IMR-90 (cell line): ENCODE measurements around the gene EGLN3. TPM values are rescaled to one million over a fixed set of nuclear protein-coding genes. Genes with fewer than 3 reads are reported as not detected.

Experiments used
- ATAC-seq: fragments of 200-7000 bp; cut with Tn5 transposase; 2 replicates; pipeline ENCODE4 v1.9.1; 2020; ENCODE audit warnings: low read depth, mild to moderate bottlenecking, moderate library complexity
- BruUV-seq: library from RNA; stranded (reverse); fragments of 400-500 nt; replicated peaks from 2 replicates; lab custom pipeline; 2021; lab: Mats Ljungman, UMichigan
- CTCF ChIA-PET: fragments of 300-600 bp; formaldehyde crosslinking; extraction: SDS; loops from one replicate; lab custom pipeline; 2021; ENCODE audit warnings: antibody characterized with exemption; lab: Yijun Ruan, JAX
- POLR2A ChIA-PET: fragments of 300-600 bp; sonication (Branson Sonifier 250); formaldehyde crosslinking; loops from one replicate; lab custom pipeline; 2022; ENCODE audit warnings: antibody characterized with exemption; ENCODE audit not compliant: unreplicated experiment; lab: Charles Lee
- DNase-seq: peaks from one replicate; pipeline ENCODE4 v3.0.0; 2013
- H2AFZ ChIP-seq: replicated peaks from 2 replicates; pipeline ENCODE3; 2013; ENCODE audit warnings: low read length, mild to moderate bottlenecking; ENCODE audit not compliant: poor library complexity
- H2AK5ac ChIP-seq: 2 replicates; pipeline ENCODE4 v1.6.1; 2013; ENCODE audit warnings: low read depth, low read length, inconsistent platforms
- H2AK9ac ChIP-seq: replicated peaks from 2 replicates; pipeline ENCODE3; 2013; ENCODE audit warnings: mild to moderate bottlenecking, low read depth, low read length, moderate library complexity; ENCODE audit not compliant: poor library complexity
- H2BK120ac ChIP-seq: 2 replicates; pipeline ENCODE4 v1.6.1; 2013; ENCODE audit warnings: low read depth, low read length, inconsistent platforms
- H2BK15ac ChIP-seq: 3 replicates; pipeline ENCODE4 v1.6.1; 2013; ENCODE audit warnings: low read depth, low read length, inconsistent platforms
- H2BK20ac ChIP-seq: 2 replicates; pipeline ENCODE4 v1.6.1; 2013; ENCODE audit warnings: low read depth, mild to moderate bottlenecking, inconsistent platforms, low read length, moderate library complexity
- H2BK5ac ChIP-seq: 2 replicates; pipeline ENCODE4 v1.6.1; 2013; ENCODE audit warnings: mild to moderate bottlenecking, low read depth, low read length, inconsistent platforms; ENCODE audit not compliant: poor library complexity, severe bottlenecking
- H3K14ac ChIP-seq: replicated peaks from 2 replicates; pipeline ENCODE4 v1.6.1; 2013; ENCODE audit warnings: low read depth, low read length, inconsistent platforms
- H3K18ac ChIP-seq: 2 replicates; pipeline ENCODE4 v1.6.1; 2013; ENCODE audit warnings: low read depth, low read length, control low read depth
- H3K23ac ChIP-seq: 2 replicates; pipeline ENCODE4 v1.6.1; 2013; ENCODE audit warnings: low read depth, low read length, inconsistent platforms
- H3K27ac ChIP-seq: 2 replicates; pipeline ENCODE4 v1.5.1; 2013; ENCODE audit warnings: mild to moderate bottlenecking, control low read depth, low read length; ENCODE audit not compliant: insufficient read depth
- H3K27me3 ChIP-seq: 2 replicates; pipeline ENCODE4 v1.6.1; 2013; ENCODE audit warnings: low read length; ENCODE audit not compliant: control insufficient read depth, insufficient read depth
- H3K36me3 ChIP-seq: 2 replicates; pipeline ENCODE4 v1.6.1; 2013; ENCODE audit warnings: low read length, mixed read lengths; ENCODE audit not compliant: control insufficient read depth, insufficient read depth
- H3K4ac ChIP-seq: 2 replicates; pipeline ENCODE4 v1.6.1; 2013; ENCODE audit warnings: low read depth, low read length, inconsistent platforms
- H3K4me1 ChIP-seq: 2 replicates; pipeline ENCODE4 v1.6.1; 2013; ENCODE audit warnings: low read length, mixed read lengths; ENCODE audit not compliant: control insufficient read depth, insufficient read depth
- H3K4me2 ChIP-seq: 2 replicates; pipeline ENCODE4 v1.6.1; 2013; ENCODE audit warnings: low read depth, mild to moderate bottlenecking, control low read depth, low read length, moderate library complexity
- H3K4me3 ChIP-seq: 2 replicates; pipeline ENCODE4 v1.5.1; 2013; ENCODE audit warnings: low read depth, mild to moderate bottlenecking, control low read depth, low read length, moderate library complexity; ENCODE audit not compliant: insufficient read depth
- H3K56ac ChIP-seq: 2 replicates; pipeline ENCODE4 v1.6.1; 2013; ENCODE audit warnings: low read length, inconsistent platforms; ENCODE audit not compliant: insufficient read depth; ENCODE audit errors: extremely low read depth
- H3K79me1 ChIP-seq, 2 experiments: 2 replicates each; pipeline ENCODE4 v1.6.1; 2013; ENCODE audit warnings: low read length in 2 of 2, inconsistent platforms in 1 of 2, low read depth in 1 of 2
- H3K9ac ChIP-seq: 2 replicates; pipeline ENCODE4 v1.6.1; 2013; ENCODE audit warnings: low read depth, low read length, control low read depth
- H3K9me1 ChIP-seq: 2 replicates; pipeline ENCODE4 v1.6.1; 2013; ENCODE audit warnings: low read length, inconsistent platforms; ENCODE audit not compliant: insufficient read depth
- H3K9me3 ChIP-seq: 2 replicates; pipeline ENCODE4 v1.6.1; 2013; ENCODE audit warnings: low read length; ENCODE audit not compliant: control insufficient read depth, insufficient read depth
- H4K20me1 ChIP-seq: 2 replicates; pipeline ENCODE4 v1.6.1; 2013; ENCODE audit warnings: low read length, inconsistent platforms; ENCODE audit not compliant: insufficient read depth
- H4K5ac ChIP-seq: 2 replicates; pipeline ENCODE4 v1.6.1; 2013; ENCODE audit warnings: mild to moderate bottlenecking, low read depth, low read length, control low read depth
- H4K8ac ChIP-seq, 2 experiments: 2 replicates each; pipeline ENCODE4 v1.6.1; 2013; ENCODE audit warnings: low read depth in 2 of 2, low read length in 2 of 2, control low read depth in 1 of 2, inconsistent platforms in 1 of 2
- H4K91ac ChIP-seq: 2 replicates; pipeline ENCODE4 v1.6.1; 2013; ENCODE audit warnings: low read depth, low read length, inconsistent platforms; ENCODE audit not compliant: insufficient read depth
- CEBPB ChIP-seq: IDR thresholded peaks from 2 replicates; pipeline ENCODE4 v1.6.1; 2012; ENCODE audit warnings: low read depth, low read length, improper control_type of control experiment
- CTCF ChIP-seq: conservative IDR thresholded peaks from 2 replicates; pipeline ENCODE4 v1.5.1; 2012; ENCODE audit warnings: mild to moderate bottlenecking, low read depth, low read length, improper control_type of control experiment
- FOS ChIP-seq: fragments of 150-350 bp; IDR thresholded peaks from 2 replicates; pipeline ENCODE4 v1.6.1; 2016; ENCODE audit warnings: low read depth, low read length
- MAZ ChIP-seq: IDR thresholded peaks from 2 replicates; pipeline ENCODE4 v1.6.1; 2012; ENCODE audit warnings: low read depth, mild to moderate bottlenecking, low read length, improper control_type of control experiment, moderate library complexity, borderline replicate concordance
- MXI1 ChIP-seq: IDR thresholded peaks from 2 replicates; pipeline ENCODE4 v1.6.1; 2012; ENCODE audit warnings: low read depth, mild to moderate bottlenecking, low read length, moderate library complexity, borderline replicate concordance
- NFE2L2 ChIP-seq: fragments of 150-350 bp; IDR thresholded peaks from 2 replicates; pipeline ENCODE4 v1.6.1; 2016; ENCODE audit warnings: low read depth, mild to moderate bottlenecking, low read length
- POLR2A ChIP-seq: IDR thresholded peaks from 2 replicates; pipeline ENCODE4 v1.6.1; 2012; ENCODE audit warnings: mild to moderate bottlenecking, low read depth, low read length
- RAD21 ChIP-seq: IDR thresholded peaks from 2 replicates; pipeline ENCODE4 v1.6.1; 2012; ENCODE audit warnings: low read length, improper control_type of control experiment
- RFX5 ChIP-seq: IDR thresholded peaks from 2 replicates; pipeline ENCODE4 v1.8.0; 2012; ENCODE audit warnings: low read depth, mild to moderate bottlenecking, low read length, moderate library complexity
- SMC3 ChIP-seq: fragments of 150-350 bp; IDR thresholded peaks from 2 replicates; pipeline ENCODE4 v1.6.1; 2016; ENCODE audit warnings: low read depth, mild to moderate bottlenecking, antibody characterized with exemption, low read length, moderate library complexity
- USF2 ChIP-seq: fragments of 150-350 bp; IDR thresholded peaks from 2 replicates; pipeline ENCODE4 v1.6.1; 2017; ENCODE audit warnings: mild to moderate bottlenecking, antibody characterized with exemption, low read length, low read depth
- WGBS, 2 experiments: methylation state at CpG; one replicate each; pipeline versions ENCODE4 v1.1.5 to v1.1.7; 2013; ENCODE audit warnings: missing lambda C conversion rate in 2 of 2; ENCODE audit not compliant: insufficient read length in 1 of 2; ENCODE audit errors: extremely low coverage in 2 of 2; 5-methylcytosine and 5-hydroxymethylcytosine counted together
- dilution Hi-C: fragments of 300-500 bp; cut with HindIII; formaldehyde crosslinking; loops from one replicate; pipeline ENCODE4 v1.14.3; 2018; ENCODE audit warnings: low sequenced_read_pairs; ENCODE audit not compliant: unreplicated experiment
- in situ Hi-C: fragments of 300-500 bp; cut with MboI; formaldehyde crosslinking; loops from 3 replicates; pipeline ENCODE4 v1.14.3; 2019; ENCODE audit warnings: low sequenced_read_pairs, inconsistent platforms, mixed read lengths
- intact Hi-C: fragments of 100-400 bp; cut with micrococcal nuclease; formaldehyde crosslinking; loops from 2 replicates; pipeline ENCODE4 v1.10.0; 2022
- polyA plus RNA-seq, 3 experiments: library from polyadenylated mRNA; depleted of rRNA; stranded (reverse); fragments of >200 nt; gene quantifications; 2 replicates each; pipeline ENCODE4 v1.2.3, GENCODE V29; 2012; ENCODE audit warnings: low replicate concordance in 1 of 3
- total RNA-seq: library from RNA; depleted of rRNA; stranded (reverse); fragments of >200 nt; gene quantifications from 2 replicates; pipeline ENCODE4 v1.2.3, GENCODE V29; 2012

The EGLN3 gene
- total and polyA plus RNA-seq, 2 of the 4 experiments (the other 2 are of a cell fraction): under 0.01 to 0.03 TPM

GRCh38 chr14:33966276-33966675, 15.4 kb upstream of the EGLN3 start:
- CTCF ChIA-PET: no interaction called here
- no peak overlapping the region for H4K5ac ChIP-seq

More at GRCh38 chr14:33966276-33966675, 15.4 kb upstream of the EGLN3 start:
- no peak overlapping the region for H3K18ac ChIP-seq
- no peak overlapping the region for H4K8ac ChIP-seq
- H3K9me3 ChIP-seq: no peaks in the 10 kb centered on the region; the same call in 1 of the 2 replicates
- POLR2A ChIA-PET: no interaction called here
- no peak overlapping the region for H3K56ac ChIP-seq
- DNase-seq (no peak), ATAC-seq (no peak)
- H3K79me1 ChIP-seq: no peaks in the 10 kb centered on the region
- H3K14ac ChIP-seq: no peak overlapping the region
- H2AFZ ChIP-seq: no peak overlapping the region
- no peak overlapping the region for H2BK15ac ChIP-seq
- H3K27ac ChIP-seq: no peak overlapping the region
- H3K9ac ChIP-seq: no peak overlapping the region
- no peak overlapping the region for H2BK120ac ChIP-seq
- TF ChIP-seq MAZ (no peak), CEBPB (no peak), CTCF (no peak), POLR2A (no peak), FOS (no peak), SMC3 (no peak), MXI1 (no peak), RAD21 (no peak), RFX5 (no peak), USF2 (no peak), NFE2L2 (no peak)
- H3K36me3 ChIP-seq: no peaks in the 10 kb centered on the region
- no peaks in the 10 kb centered on the region for H3K9me1 ChIP-seq
- WGBS, 2 experiments: no CpG with 5 or more reads among the region's 6 CpGs
- H2AK9ac ChIP-seq: no peak overlapping the region
- no peak overlapping the region for H3K4me3 ChIP-seq
- intact Hi-C loops: no loop called here
- in situ Hi-C loops: no loop called here
- H4K20me1 ChIP-seq: no peaks in the 10 kb centered on the region
- H2BK5ac ChIP-seq: no peak overlapping the region
- no peak overlapping the region for H4K91ac ChIP-seq
- H2BK20ac ChIP-seq: no peak overlapping the region
- dilution Hi-C loops: no loop called here
- H3K4ac ChIP-seq: no peak overlapping the region
- no peak overlapping the region for H2AK5ac ChIP-seq
- no peaks in the 10 kb centered on the region for H3K4me1 ChIP-seq
- BruUV-seq: no TSS peak
- no peaks in the 10 kb centered on the region for H3K27me3 ChIP-seq
- H3K4me2 ChIP-seq: no peak overlapping the region
- no peak overlapping the region for H3K23ac ChIP-seq
